ENCODE data around the gene UBE2Q2.
"Not testable (repeated sequence)": the region's sequence is repeated elsewhere in the genome, so short reads cannot be mapped to it uniquely, and the experiment has no call there.

The UBE2Q2 gene

GRCh38 chr15:75823860-75824613, 19.2 kb upstream of the UBE2Q2 start:
- no peak for DNase-seq (ENCODE audit: low read depth in 2 of 2)

GRCh38 chr15:75827691-75828090, 15.6 kb upstream of the UBE2Q2 start:
- no peak for DNase-seq (ENCODE audit: low read depth in 2 of 2)

GRCh38 chr15:75828429-75828828, 14.8 kb upstream of the UBE2Q2 start:
- DNase-seq (ENCODE audit: low read depth in 2 of 2), result no peak

- DNase-seq (ENCODE audit: low read depth in 2 of 2), result no peak
Observed at GRCh38 chr15:75830910-75831805, 12.1 kb upstream of the UBE2Q2 start.

DNA sequence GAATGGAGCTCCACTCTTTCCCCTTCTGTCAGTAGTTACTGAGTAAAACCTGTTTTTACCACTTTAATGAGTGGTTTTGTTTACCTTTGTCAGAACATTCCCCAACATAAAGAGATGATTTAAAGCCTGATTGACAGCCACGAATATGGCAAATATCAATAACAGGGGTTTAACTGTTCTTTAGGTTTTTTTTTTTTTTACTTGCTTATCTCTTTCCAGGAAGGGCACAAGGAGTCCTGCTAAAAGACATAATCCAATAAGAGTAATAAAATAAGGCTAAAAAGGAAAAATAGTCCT, 11.5 kb upstream of the UBE2Q2 start:
- DNase-seq (ENCODE audit: low read depth in 2 of 2), result no peak

DNA sequence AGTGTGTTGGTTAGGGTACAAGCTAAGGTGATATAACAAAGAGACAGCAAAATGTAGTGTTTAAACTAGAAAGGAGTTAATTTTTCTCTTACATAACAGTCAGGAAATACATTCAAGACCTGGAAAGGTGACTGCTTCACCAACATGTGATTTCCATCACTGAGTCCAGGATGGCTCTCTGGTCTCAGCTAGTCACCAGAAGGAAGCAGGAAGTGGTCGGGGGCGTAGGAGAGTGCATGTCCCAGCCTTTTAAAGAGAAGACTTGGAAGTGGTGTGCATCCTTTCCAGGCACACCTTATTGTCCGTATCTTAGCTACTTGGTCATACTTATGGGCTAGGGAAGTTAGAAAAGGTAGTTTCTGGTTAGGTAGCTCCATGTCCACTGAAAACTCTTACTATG, 11.1 kb upstream of the UBE2Q2 start:
- no peak for DNase-seq (ENCODE audit: low read depth in 2 of 2)

DNA sequence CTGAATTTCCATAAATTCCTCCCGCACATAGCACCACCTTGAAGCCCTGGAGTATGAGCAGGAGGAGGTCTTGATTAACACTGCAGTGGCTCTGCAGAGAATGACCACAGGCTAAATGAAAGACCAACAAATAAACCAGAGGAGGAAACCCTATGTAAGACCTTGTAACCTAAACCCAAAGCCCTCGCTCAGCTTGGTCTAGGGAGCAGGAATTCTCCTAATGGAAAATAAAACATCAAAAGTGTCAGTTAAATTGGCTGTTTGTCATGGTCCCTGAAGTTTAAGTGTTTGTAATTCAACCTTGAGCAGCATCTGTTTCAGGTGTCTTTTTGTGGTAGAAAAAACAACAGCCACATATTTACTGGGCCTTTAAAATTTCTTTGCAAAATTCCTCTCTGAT, 9.2 kb upstream of the UBE2Q2 start:
- DNase-seq (ENCODE audit: low read depth in 2 of 2), result no peak

DNA sequence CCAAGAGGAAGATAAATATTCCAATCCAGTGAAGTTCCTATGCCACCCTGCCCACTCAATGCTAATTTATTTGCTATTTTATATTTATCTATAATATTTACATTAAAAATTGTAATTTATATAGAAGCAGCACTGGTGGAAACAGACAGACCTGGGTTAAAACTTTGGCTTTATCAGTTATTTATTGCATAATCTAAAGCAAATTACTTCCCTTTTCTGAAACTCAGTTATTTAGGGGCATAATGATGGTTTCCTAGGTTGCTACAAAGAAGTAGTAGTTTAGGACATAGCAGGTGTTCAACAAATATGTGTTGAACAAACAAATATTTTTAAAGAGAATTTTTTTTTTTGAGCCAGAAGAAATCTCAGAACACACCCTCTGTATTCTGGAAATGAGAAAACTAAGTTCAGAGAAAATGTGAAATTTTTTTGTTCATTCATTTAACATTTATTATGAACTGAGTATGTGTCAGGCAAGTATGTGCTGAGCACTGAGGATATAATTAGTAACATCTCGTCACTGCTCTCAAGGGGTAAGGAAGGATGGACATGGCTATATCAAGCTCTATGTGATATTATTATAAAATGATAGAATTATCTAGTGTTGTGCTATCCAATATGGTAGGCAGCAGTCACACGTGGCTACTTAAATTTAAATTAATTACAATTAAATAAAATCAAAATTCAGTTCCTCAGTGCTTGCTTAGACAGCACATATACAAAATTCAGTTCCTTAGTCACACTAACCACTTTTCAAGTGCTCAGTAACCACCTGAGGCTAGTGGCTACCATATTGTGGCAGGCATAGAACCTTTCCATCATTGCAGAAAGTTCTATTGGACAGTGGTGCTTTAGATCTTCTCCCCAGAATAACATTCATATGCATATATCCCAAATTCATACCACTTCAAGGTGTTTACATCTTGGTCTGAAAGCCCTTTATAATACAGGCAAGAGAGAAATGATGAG, 7.0 kb upstream of the UBE2Q2 start:
- DNase-seq (ENCODE audit: low read depth in 2 of 2), result no peak

- peak; percentile 22 to 33 for DNase-seq (ENCODE audit: low read depth in 2 of 2)
Observed at GRCh38 chr15:75836959-75837334, 6.3 kb upstream of the UBE2Q2 start.

DNA sequence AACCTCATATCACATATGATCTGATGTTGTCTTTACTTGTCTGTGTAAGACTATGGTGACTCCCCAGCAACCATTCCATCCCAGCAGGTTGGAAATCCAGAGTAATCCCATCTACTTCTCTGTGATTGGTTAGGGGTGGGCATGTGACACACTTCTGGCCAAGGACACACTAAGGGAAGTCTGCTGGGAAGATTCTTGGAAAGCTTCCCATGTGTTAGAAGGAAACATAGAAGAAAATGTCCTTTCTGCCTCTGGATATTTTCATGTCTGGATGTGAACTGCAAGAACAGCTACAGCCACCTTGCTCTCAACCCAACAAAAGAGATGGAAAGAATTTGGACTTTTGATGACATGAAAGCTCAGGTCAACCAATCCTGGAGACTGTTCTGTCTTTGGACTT, 2.6 kb upstream of the UBE2Q2 start:
- DNase-seq (ENCODE audit: low read depth in 2 of 2), result no peak

- no peak for DNase-seq (ENCODE audit: low read depth in 2 of 2)
Observed at GRCh38 chr15:75841626-75842025, 1.6 kb upstream of the UBE2Q2 start.

GRCh38 chr15:75843678-75844581, 683 bp downstream of the UBE2Q2 start:
- peak in 1 of 2 donors; percentile 35 for DNase-seq (ENCODE audit: low read depth in 2 of 2)

DNA sequence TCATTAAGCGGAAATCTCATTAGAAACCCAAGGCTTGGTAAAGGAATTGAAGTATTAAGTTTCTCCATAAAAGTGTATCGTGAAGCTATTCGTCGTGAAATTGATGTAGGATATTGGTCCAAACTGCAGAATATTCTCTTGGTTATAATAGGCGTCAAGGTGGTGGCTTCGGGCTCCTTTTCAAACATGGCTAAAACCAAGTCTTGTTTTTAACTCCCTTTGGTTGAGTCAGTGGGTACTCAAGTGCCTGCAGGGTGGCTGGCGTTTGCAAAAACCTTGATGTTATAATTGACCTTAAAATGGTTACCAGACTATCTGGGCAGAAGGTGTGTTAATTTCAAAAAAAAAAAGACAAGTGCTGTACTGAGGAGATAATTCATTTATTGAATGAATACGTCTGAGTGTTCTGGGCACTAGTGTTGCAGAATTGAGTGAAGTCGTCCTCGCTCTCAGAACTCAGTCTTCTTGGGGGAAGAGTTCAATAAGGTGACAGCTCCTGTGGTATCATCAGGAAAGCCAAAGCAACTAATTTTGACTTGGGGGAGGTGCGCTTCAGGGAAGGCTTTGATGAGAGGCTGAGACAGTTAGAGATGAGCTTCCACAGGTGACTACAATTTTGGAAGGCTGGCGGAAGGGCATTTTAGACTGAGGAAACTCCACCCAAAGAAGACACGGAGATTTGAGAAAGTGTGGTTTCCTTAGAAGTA, 1.5 kb downstream of the UBE2Q2 start:
- no peak for DNase-seq (ENCODE audit: low read depth in 2 of 2)

- DNase-seq (ENCODE audit: low read depth in 2 of 2), result no peak
Observed at GRCh38 chr15:75849167-75849566, 5.9 kb downstream of the UBE2Q2 start.

- no peak for DNase-seq (ENCODE audit: low read depth in 2 of 2)
Observed at GRCh38 chr15:75850708-75851107, 7.5 kb downstream of the UBE2Q2 start.

GRCh38 chr15:75851566-75851965, 8.3 kb downstream of the UBE2Q2 start:
- not testable (repeated sequence) for DNase-seq (ENCODE audit: low read depth in 2 of 2)

GRCh38 chr15:75857886-75858285, 14.6 kb downstream of the UBE2Q2 start:
- no peak for DNase-seq (ENCODE audit: low read depth in 2 of 2)

DNA sequence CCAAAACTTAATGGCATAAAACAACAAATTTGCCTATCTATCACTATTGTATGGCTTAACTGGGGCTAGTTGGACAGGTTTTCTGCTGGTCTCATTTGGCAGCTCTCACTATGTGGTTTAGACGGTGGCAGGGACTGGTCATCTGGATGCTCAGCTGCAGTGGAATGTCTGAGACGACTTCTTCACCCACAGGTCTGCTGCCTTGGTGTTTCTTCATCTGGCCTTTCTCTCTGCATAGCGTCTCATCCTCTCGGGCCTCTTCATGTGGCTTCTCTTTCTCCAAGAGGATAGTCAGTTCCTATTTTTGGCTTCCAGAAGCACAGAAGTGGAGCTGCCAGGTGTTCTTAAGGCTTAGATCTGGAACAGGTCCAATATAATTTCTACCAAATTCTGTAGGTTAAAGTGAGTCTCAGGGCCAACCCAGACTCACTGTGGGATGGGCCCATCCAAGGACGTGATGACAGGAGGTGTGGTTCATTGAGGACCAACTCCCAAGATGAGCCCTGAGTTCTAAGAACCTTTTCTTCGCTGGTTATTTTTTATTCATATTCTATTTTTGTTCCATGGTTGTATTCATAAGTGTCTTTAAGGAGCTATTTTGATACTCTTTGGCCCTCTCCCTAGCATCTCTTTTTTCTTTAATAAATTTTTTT, 18.6 kb downstream of the UBE2Q2 start:
- DNase-seq (ENCODE audit: low read depth in 2 of 2), result no peak

DNA sequence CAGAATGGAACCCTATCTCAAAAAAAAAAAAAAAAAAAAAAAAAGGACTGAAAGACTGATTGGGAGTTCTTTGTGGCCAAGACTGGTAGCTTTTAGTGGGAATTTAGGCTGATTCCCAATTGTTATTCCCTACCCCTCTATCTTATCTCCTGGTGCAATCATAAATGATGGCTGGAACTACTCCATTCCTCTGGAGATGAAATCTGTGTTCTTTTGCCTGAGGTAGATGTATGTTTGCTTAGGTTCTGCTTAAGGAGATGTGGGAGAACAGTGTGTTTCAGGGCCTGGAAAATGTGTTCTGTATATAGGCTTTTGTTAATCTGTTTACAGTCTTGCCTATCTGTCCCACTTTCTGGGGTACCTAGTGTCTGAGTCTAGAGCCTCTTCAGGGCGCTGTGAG, 19.5 kb downstream of the UBE2Q2 start:
- no peak for DNase-seq (ENCODE audit: low read depth in 2 of 2)
